ENCODE measurements around the gene TRMT44.

- TF ChIP-seq CTCF (IDR thresholded peaks at IDR 0.05) = no peak
- no peak for TF ChIP-seq EZH2 (IDR thresholded peaks at IDR 0.05; ENCODE audit: borderline replicate concordance, insufficient read depth, low read depth, low read length, poor library complexity, severe bottlenecking)
These were observed 45.8 kb upstream of the TRMT44 start for GRCh38 chr4:8394806-8395205.
